OCI-LY1 (cell line): ENCODE measurements around the gene TEX10.

Source experiments
- EZH2 ChIP-seq: fragments of 200-600 bp; sonication (generic), shearing (Covaris generic); IDR thresholded peaks from 2 replicates; pipeline ENCODE4 v1.8.0; 2017; ENCODE audit warnings: borderline replicate concordance, mixed run types, mild to moderate bottlenecking, antibody characterized with exemption, low read length, moderate library complexity, mixed read lengths
- TF ChIP-seq, protein P1 (sequence below): fragments of 200-600 bp; sonication (generic), shearing (Covaris generic); IDR thresholded peaks from 2 replicates; pipeline ENCODE4 v1.5.1; 2017; ENCODE audit warnings: mild to moderate bottlenecking, antibody characterized with exemption, low read length, moderate library complexity, mixed read lengths

DNA sequence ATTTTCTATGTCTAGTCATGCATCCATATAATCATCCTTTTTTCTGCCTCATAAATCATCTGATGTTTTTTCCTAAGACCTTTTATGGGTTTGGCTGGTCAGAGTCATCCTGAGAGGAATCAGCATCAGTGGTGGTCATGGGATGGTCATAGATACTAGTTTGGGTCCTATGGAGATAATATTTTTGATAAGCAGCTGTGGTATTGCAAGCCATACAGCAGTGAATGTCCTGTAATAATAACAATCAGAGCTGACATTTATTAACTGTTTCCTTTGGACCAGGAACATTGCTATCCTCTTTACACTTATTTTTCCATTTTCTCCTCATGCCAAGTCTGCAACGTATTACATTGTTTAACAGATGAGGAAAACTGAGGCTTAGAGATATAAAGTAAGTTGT is 83.1 kb downstream of the TEX10 start:
- TF ChIP-seq, protein P1, sequence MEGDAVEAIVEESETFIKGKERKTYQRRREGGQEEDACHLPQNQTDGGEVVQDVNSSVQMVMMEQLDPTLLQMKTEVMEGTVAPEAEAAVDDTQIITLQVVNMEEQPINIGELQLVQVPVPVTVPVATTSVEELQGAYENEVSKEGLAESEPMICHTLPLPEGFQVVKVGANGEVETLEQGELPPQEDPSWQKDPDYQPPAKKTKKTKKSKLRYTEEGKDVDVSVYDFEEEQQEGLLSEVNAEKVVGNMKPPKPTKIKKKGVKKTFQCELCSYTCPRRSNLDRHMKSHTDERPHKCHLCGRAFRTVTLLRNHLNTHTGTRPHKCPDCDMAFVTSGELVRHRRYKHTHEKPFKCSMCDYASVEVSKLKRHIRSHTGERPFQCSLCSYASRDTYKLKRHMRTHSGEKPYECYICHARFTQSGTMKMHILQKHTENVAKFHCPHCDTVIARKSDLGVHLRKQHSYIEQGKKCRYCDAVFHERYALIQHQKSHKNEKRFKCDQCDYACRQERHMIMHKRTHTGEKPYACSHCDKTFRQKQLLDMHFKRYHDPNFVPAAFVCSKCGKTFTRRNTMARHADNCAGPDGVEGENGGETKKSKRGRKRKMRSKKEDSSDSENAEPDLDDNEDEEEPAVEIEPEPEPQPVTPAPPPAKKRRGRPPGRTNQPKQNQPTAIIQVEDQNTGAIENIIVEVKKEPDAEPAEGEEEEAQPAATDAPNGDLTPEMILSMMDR = no peak
- TF ChIP-seq EZH2 = no peak
